ENCODE results near the gene ARHGEF4. TPM values are rescaled to one million over a fixed set of nuclear protein-coding genes. Genes with fewer than 3 reads are reported as not detected.

ARHGEF4 gene
- total RNA-seq, 1 experiment from 2014 or later = 5.9 TPM

DNA sequence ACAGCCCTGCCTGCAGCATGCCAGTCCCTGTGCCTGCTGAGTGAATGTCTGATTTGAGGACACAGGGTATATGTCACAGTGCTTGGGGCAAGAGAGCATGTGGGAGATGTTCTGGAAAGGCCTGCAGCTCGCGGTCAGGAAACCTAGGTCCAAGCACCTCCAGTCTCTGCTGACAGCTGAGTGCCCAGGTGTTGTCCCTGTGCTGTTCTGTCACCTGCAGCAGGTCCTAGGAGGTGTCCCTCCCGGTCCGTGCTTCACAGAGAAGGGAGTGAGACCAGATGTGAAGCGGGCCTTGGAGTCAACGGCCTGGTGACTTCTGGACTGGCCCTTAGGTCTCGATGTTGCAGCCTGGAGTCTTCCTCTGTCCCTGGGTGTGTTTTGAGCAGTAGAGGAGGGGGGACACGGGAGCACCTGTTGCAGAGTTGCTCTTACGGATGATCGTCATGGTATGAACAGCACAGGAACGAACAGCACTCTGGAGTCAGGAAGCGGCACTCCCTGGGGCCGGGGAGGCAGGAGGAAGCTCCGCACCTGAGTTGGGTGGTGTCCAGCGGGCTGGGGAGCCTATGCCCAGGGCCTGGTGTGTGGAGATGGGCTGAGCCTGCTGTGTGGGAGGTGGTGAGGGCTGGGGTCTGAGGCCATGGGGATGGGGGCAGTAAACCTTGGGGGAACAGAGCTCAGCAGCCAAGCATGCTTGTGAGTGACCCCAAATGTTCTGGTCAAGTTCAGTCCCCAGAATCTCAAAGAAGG lies 21.6 kb upstream of the ARHGEF4 start:
- in situ Hi-C loops (cut with HindIII; ENCODE audit: low pct_unique_long_range_greater_than_20kb, low sequenced_read_pairs) = no loop called here
- DNase-seq (ENCODE audit: low read depth) = no peak

DNA sequence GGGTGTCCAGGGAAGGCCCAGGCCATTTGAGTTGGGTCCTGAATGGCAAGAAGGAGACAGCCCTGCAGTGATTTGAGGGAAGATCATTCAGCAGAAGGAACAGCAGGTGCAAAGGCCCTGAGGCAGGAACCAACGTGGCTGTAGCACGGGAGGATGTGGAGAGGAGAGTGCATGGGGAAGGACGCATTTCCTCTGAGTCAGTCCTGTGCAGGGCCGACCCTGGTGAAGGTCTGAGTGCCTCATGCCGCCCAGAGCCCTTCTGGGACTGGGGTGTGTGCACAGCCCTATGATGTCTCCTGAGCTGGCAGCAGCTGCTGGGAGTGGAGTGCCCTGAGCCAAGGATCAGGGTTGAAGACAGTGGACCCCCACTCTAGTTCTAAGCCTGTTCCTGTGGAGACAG lies 17.9 kb upstream of the ARHGEF4 start:
- DNase-seq (ENCODE audit: low read depth) = no peak
- in situ Hi-C loops (cut with HindIII; ENCODE audit: low pct_unique_long_range_greater_than_20kb, low sequenced_read_pairs) = no loop called here

DNA sequence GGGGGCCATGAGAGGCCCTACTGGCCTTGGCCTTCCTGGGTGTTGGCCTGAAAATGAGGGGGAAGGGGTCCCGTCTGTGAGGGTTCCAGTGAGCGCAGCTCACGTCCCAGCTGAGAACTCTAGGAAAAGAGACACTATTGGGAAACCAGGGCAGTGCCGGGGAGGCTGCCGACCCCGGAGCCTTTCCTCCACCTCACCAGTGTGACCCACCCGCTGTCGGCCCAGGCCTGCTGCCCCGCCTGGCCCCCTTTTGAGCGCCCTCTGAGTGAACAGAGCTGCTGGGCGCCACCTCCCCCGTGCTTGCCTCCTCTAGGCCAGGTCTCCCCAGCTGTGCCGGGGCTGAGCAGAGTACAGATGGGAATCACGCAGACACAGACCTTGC lies 17.5 kb upstream of the ARHGEF4 start:
- no peak for DNase-seq (ENCODE audit: low read depth)
- in situ Hi-C loops (cut with HindIII; ENCODE audit: low pct_unique_long_range_greater_than_20kb, low sequenced_read_pairs) = no loop called here

DNA sequence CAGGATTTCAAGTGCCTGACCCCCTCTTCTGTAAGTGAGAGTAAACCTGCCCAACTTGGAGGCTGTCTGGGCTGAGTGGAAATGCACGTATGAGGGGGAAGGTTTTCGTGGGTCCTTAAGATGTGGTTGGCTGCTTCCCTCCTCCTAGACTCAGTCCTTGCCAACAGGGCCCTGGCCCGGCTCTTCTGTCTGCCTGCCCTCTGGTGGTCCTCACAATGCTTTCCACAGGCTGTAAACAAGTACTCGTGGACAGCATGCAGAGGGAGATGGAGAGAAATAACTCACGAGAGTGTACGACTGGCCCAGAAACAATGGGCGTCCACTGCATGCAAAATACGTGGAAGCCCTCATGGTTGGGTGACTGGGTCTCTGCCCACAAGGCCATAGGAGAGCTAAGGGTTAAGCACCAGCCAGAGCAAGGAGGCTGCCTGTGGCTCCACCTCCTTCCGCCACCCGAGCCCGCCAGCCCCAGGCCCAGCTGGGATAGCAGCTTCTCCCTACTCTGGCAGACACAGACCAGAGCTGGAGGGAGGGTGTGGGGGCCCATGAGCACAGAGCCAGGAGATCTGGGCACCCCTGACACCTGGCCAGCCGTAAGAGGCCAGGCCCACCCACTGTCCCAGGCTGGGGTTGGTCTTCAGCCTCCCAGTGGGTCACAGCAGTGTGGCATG lies 17.0 kb upstream of the ARHGEF4 start:
- in situ Hi-C loops (cut with HindIII; ENCODE audit: low pct_unique_long_range_greater_than_20kb, low sequenced_read_pairs) = no loop called here
- DNase-seq (ENCODE audit: low read depth) = no peak

DNA sequence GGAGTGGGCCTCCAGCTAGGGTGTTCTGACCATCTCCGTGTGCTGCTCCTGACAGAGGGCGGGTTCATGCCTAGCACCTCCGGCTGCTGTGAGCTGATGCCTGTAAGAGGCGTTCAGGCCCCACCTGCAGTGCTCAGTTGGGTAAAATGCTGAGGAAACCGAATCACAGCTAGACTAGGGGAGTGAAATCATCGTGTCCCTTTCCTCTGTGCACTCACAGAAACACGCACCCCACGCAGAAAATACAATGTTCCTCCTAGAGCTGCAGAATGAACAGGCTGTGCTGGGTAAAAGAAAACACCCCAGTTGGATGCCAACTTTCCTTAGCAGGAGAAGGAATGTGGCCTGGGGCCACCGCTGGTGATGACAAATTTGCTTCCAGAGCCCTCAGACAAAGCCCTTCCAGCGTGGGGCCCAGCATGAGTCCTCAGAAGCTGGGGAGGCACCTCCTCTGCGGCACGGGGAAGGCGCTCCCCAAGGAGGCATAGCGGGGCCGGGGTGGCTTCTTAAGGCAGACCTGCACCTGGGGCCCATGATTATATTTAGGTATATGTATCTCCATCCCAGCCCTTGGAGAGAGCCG lies 16.3 kb upstream of the ARHGEF4 start:
- no peak for DNase-seq (ENCODE audit: low read depth)
- in situ Hi-C loops (cut with HindIII; ENCODE audit: low pct_unique_long_range_greater_than_20kb, low sequenced_read_pairs) = no loop called here

DNA sequence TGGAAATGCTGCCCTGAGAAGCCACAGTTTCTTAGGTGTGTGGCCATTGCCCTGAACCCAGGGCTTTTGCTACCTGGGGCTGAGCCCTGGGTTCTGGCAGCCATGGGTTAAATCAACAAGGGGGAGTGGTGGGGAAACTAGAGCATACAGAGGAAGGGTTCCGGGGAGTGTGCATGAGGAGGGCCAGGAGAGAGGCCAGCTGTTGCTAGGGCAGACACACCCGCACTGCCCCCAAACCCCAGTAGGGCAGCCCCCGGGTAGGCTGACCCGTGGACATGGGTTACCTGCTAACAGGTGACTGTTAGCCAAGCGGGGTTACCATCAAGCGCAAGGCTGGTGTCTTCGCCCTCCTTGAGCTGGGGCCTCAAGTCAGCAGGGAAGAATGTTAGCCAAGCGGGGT lies 14.8 kb upstream of the ARHGEF4 start:
- DNase-seq (ENCODE audit: low read depth) = no peak
- in situ Hi-C loops (cut with HindIII; ENCODE audit: low pct_unique_long_range_greater_than_20kb, low sequenced_read_pairs) = no loop called here

DNA sequence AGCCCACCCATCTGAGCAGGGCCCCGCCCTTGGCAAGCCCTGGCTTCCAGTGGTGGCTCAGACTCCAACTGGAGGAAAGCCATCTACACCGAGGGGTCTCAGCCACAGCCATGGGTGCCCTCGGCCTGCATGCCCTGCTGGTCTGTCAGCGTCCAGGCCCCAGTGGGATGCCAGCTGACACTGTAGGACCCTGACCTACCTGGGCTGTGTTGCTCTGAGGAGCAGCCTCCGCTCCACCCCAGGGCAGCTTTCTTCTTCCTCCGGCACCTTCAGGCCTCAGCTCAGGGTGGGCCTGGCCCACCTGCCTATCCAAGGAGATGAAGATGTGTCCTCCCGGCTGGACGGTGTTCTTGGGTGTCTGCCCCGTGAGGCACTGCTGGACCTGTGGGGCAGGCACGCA lies 13.9 kb upstream of the ARHGEF4 start:
- no peak for DNase-seq (ENCODE audit: low read depth)
- in situ Hi-C loops (cut with HindIII; ENCODE audit: low pct_unique_long_range_greater_than_20kb, low sequenced_read_pairs) = no loop called here

DNA sequence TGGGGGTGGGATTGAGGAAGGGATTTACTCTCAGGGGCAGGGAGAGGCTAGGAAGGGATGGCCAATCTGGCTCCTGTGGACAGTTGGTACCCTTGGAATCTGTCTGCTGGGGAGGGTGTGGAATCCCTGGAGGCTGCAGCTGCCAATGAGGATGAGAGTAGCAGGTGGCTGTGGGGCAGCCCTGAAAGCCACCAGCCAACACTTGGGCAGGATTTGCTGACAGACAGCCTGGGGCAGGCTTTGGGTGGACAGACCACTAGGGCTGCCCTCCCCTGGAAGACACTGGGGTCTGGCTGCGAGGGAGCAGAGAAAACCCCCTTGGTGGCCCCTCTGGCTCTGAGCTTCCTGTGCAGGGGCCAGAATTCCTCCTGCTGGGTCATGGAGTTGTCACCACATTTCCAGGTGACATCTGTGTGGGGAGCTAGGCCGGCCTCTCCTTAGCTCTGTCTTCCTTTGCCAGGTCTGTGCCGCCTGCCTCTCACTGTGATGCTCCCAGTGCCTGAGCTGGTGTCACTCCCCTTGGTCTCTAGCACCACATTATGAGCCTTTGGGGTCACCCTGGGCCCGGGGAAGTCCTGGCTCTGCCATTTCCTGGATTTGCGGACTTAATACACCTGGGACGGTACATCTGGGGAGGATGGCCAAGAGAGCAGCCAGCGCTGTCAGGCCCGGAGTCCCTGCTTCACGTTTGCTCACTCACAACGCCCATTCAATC lies 13.4 kb upstream of the ARHGEF4 start:
- no peak for DNase-seq (ENCODE audit: low read depth)
- in situ Hi-C loops (cut with HindIII; ENCODE audit: low pct_unique_long_range_greater_than_20kb, low sequenced_read_pairs) = no loop called here

DNA sequence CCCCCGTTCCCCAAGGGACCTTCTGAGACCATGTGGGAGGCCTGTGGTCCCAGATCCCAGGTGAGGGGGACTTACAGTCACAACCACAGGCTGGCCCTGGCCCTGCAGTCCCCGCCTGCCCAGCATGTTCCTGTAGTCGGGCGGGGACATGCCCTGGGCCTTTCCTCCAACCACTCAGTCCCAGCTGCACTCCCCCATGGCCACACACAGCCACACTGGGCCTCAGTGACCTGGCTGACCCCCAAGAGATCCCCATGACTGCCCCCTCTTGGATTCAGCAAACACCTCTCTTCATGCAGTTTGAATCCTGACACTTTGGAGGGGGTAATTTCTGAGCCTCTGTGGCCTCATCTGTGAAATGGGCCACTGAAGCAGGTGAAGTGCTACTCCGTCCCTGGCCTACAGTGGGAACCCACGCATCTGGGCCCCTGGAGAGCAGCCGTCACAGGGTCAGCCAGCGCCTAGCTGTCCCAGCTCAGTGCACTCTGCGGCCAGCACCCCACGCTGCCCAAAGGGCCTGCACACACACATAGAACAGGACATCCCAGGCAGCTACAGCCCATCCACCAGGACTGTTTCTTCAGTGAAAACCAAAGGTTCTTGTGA lies 12.7 kb upstream of the ARHGEF4 start:
- no peak for DNase-seq (ENCODE audit: low read depth)
- in situ Hi-C loops (cut with HindIII; ENCODE audit: low pct_unique_long_range_greater_than_20kb, low sequenced_read_pairs) = no loop called here

DNA sequence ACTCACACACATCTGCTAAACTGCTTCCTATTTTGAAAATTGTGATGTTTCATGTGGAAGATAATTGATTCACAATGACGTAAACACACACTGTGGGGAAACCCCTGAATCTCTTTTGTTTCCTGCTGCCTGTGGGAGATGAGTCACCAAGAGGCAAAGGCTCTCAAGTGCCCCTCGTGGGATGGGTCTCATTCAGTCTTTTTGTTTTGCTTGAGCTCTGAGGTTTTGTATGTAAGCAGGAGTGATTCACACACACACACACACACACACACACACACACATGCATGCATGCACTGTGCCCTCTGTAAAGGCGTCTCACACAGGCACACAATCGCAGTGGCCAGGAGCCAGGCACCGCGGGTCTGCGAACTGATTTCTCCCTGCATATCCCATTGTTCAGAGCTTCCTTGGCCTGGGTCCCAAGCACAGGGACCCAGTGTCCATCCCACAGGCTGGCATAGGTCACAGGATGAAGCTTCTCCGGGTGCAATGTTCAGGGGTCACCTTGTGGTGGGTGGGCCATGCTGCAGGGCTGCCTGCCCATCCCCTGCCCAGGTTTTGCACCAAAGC lies 12.1 kb upstream of the ARHGEF4 start:
- peak; percentile 95 for DNase-seq (ENCODE audit: low read depth)
- in situ Hi-C loops (cut with HindIII; ENCODE audit: low pct_unique_long_range_greater_than_20kb, low sequenced_read_pairs) = no loop called here

DNA sequence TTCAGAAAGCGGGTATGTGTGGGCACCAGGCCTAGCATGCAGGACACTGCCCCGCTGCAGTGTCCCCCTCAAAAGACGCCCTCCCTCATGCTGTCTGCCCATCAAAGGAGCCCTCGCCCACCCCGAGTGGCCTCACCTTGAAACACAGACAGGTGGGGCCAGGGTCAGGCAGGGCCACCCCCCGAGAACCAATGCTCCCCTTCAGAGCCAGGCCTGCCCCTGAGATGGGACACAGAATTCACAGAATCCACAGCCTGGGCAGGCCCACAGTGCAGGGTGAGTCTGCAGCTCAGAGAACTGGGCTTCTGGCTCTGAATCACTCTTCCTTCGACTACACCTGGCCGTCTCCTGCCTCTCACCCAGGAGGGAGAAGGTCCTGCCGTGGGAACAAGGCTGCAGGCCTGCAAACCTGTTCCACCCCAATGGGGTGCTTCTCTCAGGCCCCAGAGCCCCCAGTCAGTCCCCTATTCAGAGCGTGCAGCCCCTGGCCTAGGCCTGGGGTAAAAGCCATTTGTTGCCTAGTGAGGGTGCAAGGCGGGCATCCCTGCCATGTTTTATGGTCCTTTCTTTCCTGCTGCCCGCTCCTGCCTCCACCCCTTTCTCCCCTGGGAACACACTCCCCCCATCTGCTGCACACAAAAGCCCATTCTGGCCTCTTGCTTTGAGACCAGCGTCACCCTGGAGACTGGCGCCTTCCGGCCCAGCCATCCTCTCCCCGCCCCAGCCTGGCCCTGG lies 11.3 kb upstream of the ARHGEF4 start:
- in situ Hi-C loops (cut with HindIII; ENCODE audit: low pct_unique_long_range_greater_than_20kb, low sequenced_read_pairs) = no loop called here
- no peak for DNase-seq (ENCODE audit: low read depth)

DNA sequence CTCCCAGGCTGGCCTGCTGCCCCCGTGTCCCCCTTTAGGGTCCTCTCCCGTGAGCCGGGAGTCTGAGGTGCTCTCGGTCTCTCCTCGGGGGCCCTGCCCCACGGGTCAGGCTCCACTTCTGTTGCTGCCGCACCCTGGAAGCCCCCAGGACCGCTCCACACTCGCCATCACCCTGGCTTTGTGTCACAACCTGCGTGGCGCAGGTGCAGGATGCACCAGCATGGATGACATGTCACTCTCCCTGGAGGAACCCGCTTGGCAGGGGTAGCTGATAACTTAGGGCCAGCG lies 10.8 kb upstream of the ARHGEF4 start:
- in situ Hi-C loops (cut with HindIII; ENCODE audit: low pct_unique_long_range_greater_than_20kb, low sequenced_read_pairs) = no loop called here
- DNase-seq (ENCODE audit: low read depth) = no peak

DNA sequence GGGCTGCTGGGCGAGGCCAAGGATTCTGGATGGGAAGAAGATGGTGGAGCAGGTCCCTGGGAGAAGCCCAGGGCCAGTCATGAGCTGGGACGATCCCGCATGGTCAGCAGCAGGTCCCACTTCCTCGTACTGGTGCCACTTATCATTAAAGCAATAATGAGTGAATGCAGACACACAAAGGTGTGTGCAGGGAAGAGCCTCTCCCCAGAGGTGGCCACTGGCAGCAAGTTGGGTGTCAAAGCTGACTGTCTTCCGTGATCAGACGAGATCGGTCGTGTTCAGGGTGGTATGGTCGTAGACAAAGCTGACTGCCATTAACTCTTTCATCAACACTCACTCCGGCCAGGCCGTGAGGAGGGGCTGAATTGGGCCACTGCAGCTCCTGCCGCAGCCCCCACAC lies 10.3 kb upstream of the ARHGEF4 start:
- in situ Hi-C loops (cut with HindIII; ENCODE audit: low pct_unique_long_range_greater_than_20kb, low sequenced_read_pairs) = no loop called here
- DNase-seq (ENCODE audit: low read depth) = no peak

DNA sequence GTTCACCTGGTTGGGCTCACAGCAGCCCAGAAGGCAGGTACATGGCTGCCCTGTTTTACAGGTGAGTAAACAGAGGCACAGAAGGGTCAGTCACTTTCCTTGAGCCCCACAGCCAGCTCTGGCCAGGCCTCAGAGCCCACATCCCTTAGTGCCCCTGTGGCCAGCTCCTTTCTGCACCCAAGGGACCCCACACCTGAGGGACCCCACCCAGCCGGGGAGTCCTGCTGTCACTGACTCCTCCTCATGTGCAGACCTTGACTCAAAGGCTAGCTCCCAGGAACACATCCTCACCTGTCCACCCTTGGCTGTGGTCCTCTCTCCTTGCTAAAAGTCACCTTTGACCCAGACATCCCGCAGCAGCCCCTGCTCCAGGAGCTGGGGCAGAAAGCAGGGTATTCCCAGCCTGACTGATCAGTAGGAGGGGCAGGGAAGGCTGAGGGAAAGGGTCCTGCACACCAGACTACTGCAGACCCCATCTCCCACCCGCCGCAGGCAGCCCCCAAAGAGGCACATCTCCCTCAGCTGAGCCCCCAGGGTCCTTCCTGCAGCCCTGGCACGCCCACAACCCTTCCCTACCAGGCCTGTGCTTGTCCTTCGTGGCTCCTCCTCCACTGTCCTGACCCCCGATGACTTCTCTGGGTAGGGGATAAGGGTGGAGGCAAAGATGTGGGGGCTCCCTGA lies 9.8 kb upstream of the ARHGEF4 start:
- in situ Hi-C loops (cut with HindIII; ENCODE audit: low pct_unique_long_range_greater_than_20kb, low sequenced_read_pairs) = no loop called here
- DNase-seq (ENCODE audit: low read depth) = no peak

DNA sequence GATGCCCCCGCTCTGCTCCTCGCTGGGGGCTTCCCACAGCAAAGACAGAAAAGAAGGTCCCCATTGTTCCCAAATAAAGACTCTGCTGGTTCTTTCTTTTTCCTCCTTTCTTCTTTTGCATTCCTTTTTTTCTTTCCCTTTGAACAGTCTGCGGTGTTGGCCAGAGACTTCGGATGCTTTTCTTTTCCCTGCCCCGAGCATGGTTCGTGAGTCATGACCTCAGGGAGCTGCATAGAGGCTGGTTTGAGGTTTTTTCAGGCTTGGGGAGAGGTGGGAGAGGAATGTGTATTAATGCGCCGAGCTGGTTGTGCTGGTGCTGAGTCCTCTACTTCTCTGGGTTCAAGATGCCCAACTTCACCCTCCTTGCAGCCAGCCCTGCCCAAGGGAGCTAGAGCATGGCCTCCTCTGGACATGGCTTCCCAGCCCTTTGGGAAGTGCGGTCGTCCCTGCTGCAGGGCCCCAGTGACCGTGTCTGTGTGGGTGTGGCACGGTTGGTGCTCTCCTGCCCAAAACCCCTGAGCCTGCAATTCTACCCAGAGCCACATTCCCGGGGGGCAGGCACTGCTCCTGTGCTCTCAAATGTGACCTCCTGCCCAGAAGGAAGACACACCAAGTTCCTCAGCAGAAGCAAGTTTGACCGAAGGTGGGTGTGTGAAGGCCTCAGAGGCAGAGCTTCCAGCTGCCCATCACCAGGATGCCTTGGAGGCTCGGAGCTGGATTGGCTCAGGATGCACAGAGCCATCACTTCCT lies 9.0 kb upstream of the ARHGEF4 start:
- DNase-seq (ENCODE audit: low read depth) = peak; percentile 51
- in situ Hi-C loops (cut with HindIII; ENCODE audit: low pct_unique_long_range_greater_than_20kb, low sequenced_read_pairs) = no loop called here

DNA sequence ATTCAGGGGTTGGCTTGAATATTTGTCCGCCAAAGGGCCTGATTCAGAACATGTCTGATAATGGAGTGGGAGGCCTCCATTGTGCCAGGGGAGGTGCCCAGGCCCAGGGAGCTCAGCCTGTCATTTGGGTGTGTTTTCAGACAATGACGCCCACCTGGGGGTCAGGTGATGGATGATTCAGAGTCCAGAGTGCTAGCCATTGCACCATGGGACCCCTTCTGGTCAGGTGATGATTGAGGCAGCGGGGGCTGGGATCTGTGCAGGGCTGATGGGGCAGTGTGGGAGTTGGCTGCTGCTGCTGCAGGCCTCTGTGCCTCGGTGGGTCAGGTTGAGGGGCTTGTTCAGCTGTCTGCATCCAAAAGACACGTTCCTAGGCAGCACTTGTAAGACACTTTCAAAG lies 8.3 kb upstream of the ARHGEF4 start:
- DNase-seq (ENCODE audit: low read depth) = peak; percentile 63

DNA sequence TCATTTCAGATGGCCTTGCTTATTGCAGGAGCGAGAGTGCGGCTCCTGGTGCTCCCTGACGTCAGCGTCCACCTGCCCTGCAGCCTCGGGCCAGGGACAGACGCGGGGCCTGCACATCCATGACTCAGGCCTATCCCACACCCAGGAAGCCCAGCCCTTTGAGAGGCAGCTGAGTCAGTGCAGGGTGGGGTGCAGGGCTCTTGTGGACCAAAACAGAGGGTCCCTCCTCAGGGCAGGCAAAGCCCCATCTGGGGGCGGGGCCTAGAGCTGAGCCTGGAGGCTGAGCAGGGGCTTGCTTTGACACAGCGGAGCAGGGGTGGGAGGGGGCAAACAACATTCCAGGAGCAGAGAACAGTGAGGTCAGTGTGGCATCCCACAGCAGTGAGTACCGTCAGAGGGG lies 7.7 kb upstream of the ARHGEF4 start:
- in situ Hi-C loops (cut with HindIII; ENCODE audit: low pct_unique_long_range_greater_than_20kb, low sequenced_read_pairs) = no loop called here
- peak; percentile 77 for DNase-seq (ENCODE audit: low read depth)

More for the DNA sequence above, 8.3 kb upstream of the ARHGEF4 start:
- in situ Hi-C loops (cut with HindIII; ENCODE audit: low pct_unique_long_range_greater_than_20kb, low sequenced_read_pairs) = no loop called here
